ENCODE data around the gene STAB2. TPM values are rescaled to one million over a fixed set of nuclear protein-coding genes. Genes with fewer than 3 reads are reported as not detected.

The STAB2 gene
- total and polyA plus RNA-seq, 8 donors, result under 0.01 to 4.0 (median 0.95) TPM; not detected in 4

GRCh38 chr12:103640831-103641230 is 53.8 kb downstream of the STAB2 start:
- Histone ChIP-seq H3K27ac (no peak overlapping the region), H3K27me3 (no peaks in the 10 kb centered on the region), H3K4me1 (no peaks in the 10 kb centered on the region), H3K36me3 (no peaks in the 10 kb centered on the region), H3K4me3 (no peak overlapping the region), H3K9me3 (no peaks in the 10 kb centered on the region)
- no peak for DNase-seq
- intact Hi-C loops (cut with DNase I; ENCODE audit: low total_unique reads), result no loop called here
- TF ChIP-seq, protein P1, sequence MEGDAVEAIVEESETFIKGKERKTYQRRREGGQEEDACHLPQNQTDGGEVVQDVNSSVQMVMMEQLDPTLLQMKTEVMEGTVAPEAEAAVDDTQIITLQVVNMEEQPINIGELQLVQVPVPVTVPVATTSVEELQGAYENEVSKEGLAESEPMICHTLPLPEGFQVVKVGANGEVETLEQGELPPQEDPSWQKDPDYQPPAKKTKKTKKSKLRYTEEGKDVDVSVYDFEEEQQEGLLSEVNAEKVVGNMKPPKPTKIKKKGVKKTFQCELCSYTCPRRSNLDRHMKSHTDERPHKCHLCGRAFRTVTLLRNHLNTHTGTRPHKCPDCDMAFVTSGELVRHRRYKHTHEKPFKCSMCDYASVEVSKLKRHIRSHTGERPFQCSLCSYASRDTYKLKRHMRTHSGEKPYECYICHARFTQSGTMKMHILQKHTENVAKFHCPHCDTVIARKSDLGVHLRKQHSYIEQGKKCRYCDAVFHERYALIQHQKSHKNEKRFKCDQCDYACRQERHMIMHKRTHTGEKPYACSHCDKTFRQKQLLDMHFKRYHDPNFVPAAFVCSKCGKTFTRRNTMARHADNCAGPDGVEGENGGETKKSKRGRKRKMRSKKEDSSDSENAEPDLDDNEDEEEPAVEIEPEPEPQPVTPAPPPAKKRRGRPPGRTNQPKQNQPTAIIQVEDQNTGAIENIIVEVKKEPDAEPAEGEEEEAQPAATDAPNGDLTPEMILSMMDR (IDR thresholded peaks at IDR 0.05), result no peak
- no peak for TF ChIP-seq POLR2A (IDR thresholded peaks at IDR 0.05)
- no peak for TF ChIP-seq EP300 (IDR thresholded peaks at IDR 0.05)
- no peak for TF ChIP-seq POLR2AphosphoS5 (IDR thresholded peaks at IDR 0.05)
- 84 to 89% (median 89%) methylated on average over 4 of the region's 4 CpGs for WGBS, 5 donors

- intact Hi-C loops (cut with DNase I; ENCODE audit: low total_unique reads), result no loop called here
- TF ChIP-seq, protein P1 (IDR thresholded peaks at IDR 0.05), result no peak
- TF ChIP-seq EP300 (IDR thresholded peaks at IDR 0.05) (no peak), POLR2A (IDR thresholded peaks at IDR 0.05) (no peak), POLR2AphosphoS5 (IDR thresholded peaks at IDR 0.05) (no peak)
- no peaks in the 10 kb centered on the region for H3K4me1 ChIP-seq
- no peak overlapping the region for H3K27ac ChIP-seq
- no peaks in the 10 kb centered on the region for H3K36me3 ChIP-seq
- no peaks in the 10 kb centered on the region for H3K9me3 ChIP-seq
- 42 to 72% (median 69%) methylated on average over 1 to 3 of the region's 3 CpGs for WGBS, 5 donors
- no peak overlapping the region for H3K4me3 ChIP-seq
- H3K27me3 ChIP-seq, result no peaks in the 10 kb centered on the region
- DNase-seq, result no peak
These were observed 55.3 kb downstream of the STAB2 start for GRCh38 chr12:103642240-103642864.

DNA sequence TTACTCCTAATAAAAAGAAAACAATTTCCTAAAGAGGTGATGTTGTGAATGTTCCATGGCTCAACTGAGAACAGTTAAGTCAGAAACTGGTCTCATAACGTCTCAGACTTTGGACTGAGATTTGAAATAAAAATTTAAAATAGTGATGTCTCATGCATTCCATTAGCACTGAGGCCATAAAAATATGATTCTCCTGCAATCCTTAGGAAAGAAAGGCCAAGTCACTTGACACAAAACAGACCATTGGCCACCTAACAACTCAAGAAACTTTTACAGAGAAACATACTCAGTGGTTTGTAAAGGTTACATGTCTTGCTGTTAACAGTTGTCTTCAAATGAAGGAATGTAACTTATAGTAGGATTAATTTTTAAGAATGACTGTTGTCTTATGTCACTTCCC is 58.1 kb downstream of the STAB2 start:
- intact Hi-C loops (cut with DNase I; ENCODE audit: low total_unique reads), result no loop called here
- H3K4me1 ChIP-seq, result no peaks in the 10 kb centered on the region
- 58 to 87% (median 75%) methylated on average over 1 of the region's 1 CpG for WGBS, 5 donors
- peak in 1 of 2 donors; percentile 49 for DNase-seq
- no peaks in the 10 kb centered on the region for H3K27me3 ChIP-seq
- H3K4me3 ChIP-seq, result no peak overlapping the region
- H3K9me3 ChIP-seq, result no peaks in the 10 kb centered on the region
- H3K36me3 ChIP-seq, result no peaks in the 10 kb centered on the region
- TF ChIP-seq, protein P1 (IDR thresholded peaks at IDR 0.05), result no peak
- TF ChIP-seq POLR2AphosphoS5 (IDR thresholded peaks at IDR 0.05) (peak in 1 of 3 donors; percentile 68), EP300 (IDR thresholded peaks at IDR 0.05) (no peak)
- H3K27ac ChIP-seq, result peak overlapping the region in 1 of 5 donors; percentile 44

DNA sequence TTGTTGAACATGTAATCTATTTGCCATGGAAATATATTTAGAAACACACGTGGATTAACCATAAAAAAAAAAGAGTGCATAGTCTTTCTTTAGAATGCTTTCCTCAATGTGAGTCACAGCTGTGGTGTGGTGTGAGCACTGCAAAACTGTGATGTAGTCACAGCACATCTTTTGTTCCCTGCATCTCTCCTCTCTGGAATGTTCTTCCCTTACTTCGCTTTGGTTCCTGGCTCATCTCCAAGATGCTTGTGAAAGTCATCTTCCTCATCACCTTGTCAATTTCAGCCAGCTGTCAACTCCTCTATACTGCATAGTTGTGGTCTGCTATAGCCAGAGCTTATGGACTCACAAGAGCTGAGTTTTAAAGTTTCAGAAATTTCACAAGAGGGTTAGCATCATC is 60.2 kb downstream of the STAB2 start:
- Histone ChIP-seq H3K4me1 (peaks cover 0 to 2% (median 0%) of the 10 kb centered on the region in 4 donors), H3K27ac (no peak overlapping the region), H3K4me3 (no peak overlapping the region), H3K9me3 (no peaks in the 10 kb centered on the region), H3K36me3 (no peaks in the 10 kb centered on the region), H3K27me3 (no peaks in the 10 kb centered on the region)
- 38 to 49% (median 41%) methylated on average over 2 of the region's 2 CpGs for WGBS, 5 donors
- DNase-seq, result no peak
- TF ChIP-seq, protein P1 (IDR thresholded peaks at IDR 0.05), result no peak
- intact Hi-C loops (cut with DNase I; ENCODE audit: low total_unique reads), result no loop called here
